SU-DHL-6 (cell line): Measurements from ENCODE around the gene HSPD1.
A peak's percentile ranks its signal among the peaks of the same experiment; 100 is the strongest.

Experiments
- H2AFZ ChIP-seq: fragments of 200-600 bp; sonication (generic); 2 replicates; pipeline ENCODE4 v1.6.1; 2014; ENCODE audit warnings: low read depth, mild to moderate bottlenecking, moderate library complexity, mixed read lengths, antibody characterized with exemption, low read length; ENCODE audit not compliant: severe bottlenecking
- H3F3A ChIP-seq: fragments of 200-600 bp; shearing (Covaris generic); 2 replicates; pipeline ENCODE4 v1.6.0; 2016; ENCODE audit warnings: antibody characterized with exemption, mild to moderate bottlenecking; ENCODE audit not compliant: insufficient read depth
- H3K27ac ChIP-seq: fragments of 200-600 bp; sonication (generic); 2 replicates; pipeline ENCODE4 v1.5.1; 2016; ENCODE audit warnings: low read depth, mild to moderate bottlenecking, low read length, moderate library complexity, mixed read lengths
- H3K27me3 ChIP-seq: fragments of 200-600 bp; sonication (generic), shearing (Covaris generic); 2 replicates; pipeline ENCODE4 v1.6.0; 2014; ENCODE audit warnings: mild to moderate bottlenecking, low read length
- H3K36me3 ChIP-seq: fragments of 200-600 bp; sonication (generic); 2 replicates; pipeline ENCODE4 v1.6.1; 2014; ENCODE audit warnings: mild to moderate bottlenecking, low read length, mixed read lengths
- H3K4me2 ChIP-seq: fragments of 300-600, 200-600 bp; shearing (Covaris generic), sonication (generic); 2 replicates; pipeline ENCODE4 v1.6.0; 2014; ENCODE audit warnings: low read length, low read depth, mild to moderate bottlenecking; ENCODE audit not compliant: poor library complexity, severe bottlenecking
- H3K4me3 ChIP-seq: fragments of 200-600 bp; sonication (generic); 2 replicates; pipeline ENCODE4 v1.5.1; 2014; ENCODE audit warnings: antibody characterized with exemption, low read length, mild to moderate bottlenecking, mixed read lengths; ENCODE audit not compliant: insufficient read depth, poor library complexity, severe bottlenecking
- H3K79me2 ChIP-seq: fragments of 200-600 bp; sonication (generic); 2 replicates; pipeline ENCODE4 v1.6.1; 2014; ENCODE audit warnings: mild to moderate bottlenecking, low read length, moderate library complexity; ENCODE audit not compliant: insufficient read depth
- H3K9ac ChIP-seq: fragments of 200-600 bp; sonication (generic); 2 replicates; pipeline ENCODE4 v1.7.0; 2014; ENCODE audit warnings: mild to moderate bottlenecking, low read length
- H3K9me2 ChIP-seq: fragments of 200-600 bp; sonication (generic); replicated peaks from 2 replicates; pipeline ENCODE4 v1.6.1; 2014; ENCODE audit warnings: low read length; ENCODE audit not compliant: insufficient read depth
- H3K9me3 ChIP-seq: fragments of 200-600 bp; sonication (generic); 2 replicates; pipeline ENCODE4 v1.6.1; 2014; ENCODE audit warnings: low read length, mixed read lengths; ENCODE audit not compliant: insufficient read depth
- H4K20me1 ChIP-seq: fragments of 200-600 bp; sonication (generic); 2 replicates; pipeline ENCODE4 v1.6.1; 2014; ENCODE audit warnings: low read depth, mild to moderate bottlenecking, antibody characterized with exemption, low read length, moderate library complexity, mixed read lengths
- CTCF ChIP-seq: fragments of 200-600 bp; sonication (generic); IDR thresholded peaks from one replicate; pipeline ENCODE4 v1.5.1; 2017; ENCODE audit warnings: antibody characterized with exemption, mild to moderate bottlenecking, low read length, moderate library complexity; ENCODE audit not compliant: insufficient read depth, poor library complexity, severe bottlenecking
- EZH2phosphoT487 ChIP-seq: fragments of 200-600 bp; sonication (generic), shearing (Covaris generic); conservative IDR thresholded peaks from 2 replicates; pipeline ENCODE4 v1.6.1; 2018; ENCODE audit warnings: mild to moderate bottlenecking, antibody characterized with exemption, low read length, moderate library complexity, mixed read lengths

Gene HSPD1

GRCh38 chr2:197504512-197504911 is 4.9 kb upstream of the HSPD1 start:
- Histone ChIP-seq H2AFZ (no peak overlapping the region), H4K20me1 (no peaks in the 10 kb centered on the region), H3K36me3 (peaks cover 22% of the 10 kb centered on the region), H3K9me3 (no peaks in the 10 kb centered on the region), H3K9me2 (no peaks in the 10 kb centered on the region), H3F3A (peaks cover 46% of the 10 kb centered on the region), H3K79me2 (peaks cover 45% of the 10 kb centered on the region), H3K4me3 (no peak overlapping the region), H3K9ac (no peak overlapping the region), H3K27ac (no peak overlapping the region), H3K27me3 (no peaks in the 10 kb centered on the region), H3K4me2 (no peak overlapping the region)
- TF ChIP-seq EZH2phosphoT487 (no peak), CTCF (no peak)

GRCh38 chr2:197504000-197504399 is 4.4 kb upstream of the HSPD1 start:
- Histone ChIP-seq H3F3A (peaks cover 46% of the 10 kb centered on the region), H4K20me1 (no peaks in the 10 kb centered on the region), H3K4me2 (no peak overlapping the region), H3K36me3 (peaks cover 22% of the 10 kb centered on the region), H3K9ac (no peak overlapping the region), H3K79me2 (peaks cover 50% of the 10 kb centered on the region), H3K4me3 (no peak overlapping the region), H3K27me3 (no peaks in the 10 kb centered on the region), H3K9me3 (no peaks in the 10 kb centered on the region), H2AFZ (no peak overlapping the region), H3K9me2 (no peaks in the 10 kb centered on the region), H3K27ac (no peak overlapping the region)
- TF ChIP-seq CTCF (no peak), EZH2phosphoT487 (no peak)

- peak overlapping the region; percentile 86 for H3K4me2 ChIP-seq
- H3K79me2 ChIP-seq: peaks cover 64% of the 10 kb centered on the region
- no peaks in the 10 kb centered on the region for H3K9me2 ChIP-seq
- peaks cover 9% of the 10 kb centered on the region for H4K20me1 ChIP-seq
- H3F3A ChIP-seq: peaks cover 48% of the 10 kb centered on the region
- peak overlapping the region; percentile 99 for H3K9ac ChIP-seq
- H3K27me3 ChIP-seq: no peaks in the 10 kb centered on the region
- no peak overlapping the region for H2AFZ ChIP-seq
- H3K27ac ChIP-seq: peak overlapping the region; percentile 92; the same call in 1 of the 2 replicates
- TF ChIP-seq EZH2phosphoT487: no peak
- TF ChIP-seq CTCF: no peak
- no peaks in the 10 kb centered on the region for H3K9me3 ChIP-seq
- H3K4me3 ChIP-seq: peak overlapping the region; percentile 91
- peaks cover 31% of the 10 kb centered on the region for H3K36me3 ChIP-seq
These were observed 3.0 kb upstream of the HSPD1 start for GRCh38 chr2:197502685-197503084.

GRCh38 chr2:197502201-197502600 is 2.6 kb upstream of the HSPD1 start:
- H4K20me1 ChIP-seq: peaks cover 14% of the 10 kb centered on the region
- no peak for TF ChIP-seq EZH2phosphoT487
- no peak for TF ChIP-seq CTCF

More at GRCh38 chr2:197502201-197502600, 2.6 kb upstream of the HSPD1 start:
- H3K79me2 ChIP-seq: peaks cover 68% of the 10 kb centered on the region
- peak overlapping the region; percentile 86 for H3K4me2 ChIP-seq
- no peaks in the 10 kb centered on the region for H3K27me3 ChIP-seq
- peak overlapping the region; percentile 99 for H3K9ac ChIP-seq
- H3K27ac ChIP-seq: peak overlapping the region; percentile 92; the same call in 1 of the 2 replicates
- no peak overlapping the region for H2AFZ ChIP-seq
- peaks cover 48% of the 10 kb centered on the region for H3F3A ChIP-seq
- H3K9me3 ChIP-seq: no peaks in the 10 kb centered on the region
- H3K4me3 ChIP-seq: peak overlapping the region; percentile 91
- H3K36me3 ChIP-seq: peaks cover 36% of the 10 kb centered on the region
- no peaks in the 10 kb centered on the region for H3K9me2 ChIP-seq
